ENCODE results near the gene SLX9.

Gene SLX9

DNA sequence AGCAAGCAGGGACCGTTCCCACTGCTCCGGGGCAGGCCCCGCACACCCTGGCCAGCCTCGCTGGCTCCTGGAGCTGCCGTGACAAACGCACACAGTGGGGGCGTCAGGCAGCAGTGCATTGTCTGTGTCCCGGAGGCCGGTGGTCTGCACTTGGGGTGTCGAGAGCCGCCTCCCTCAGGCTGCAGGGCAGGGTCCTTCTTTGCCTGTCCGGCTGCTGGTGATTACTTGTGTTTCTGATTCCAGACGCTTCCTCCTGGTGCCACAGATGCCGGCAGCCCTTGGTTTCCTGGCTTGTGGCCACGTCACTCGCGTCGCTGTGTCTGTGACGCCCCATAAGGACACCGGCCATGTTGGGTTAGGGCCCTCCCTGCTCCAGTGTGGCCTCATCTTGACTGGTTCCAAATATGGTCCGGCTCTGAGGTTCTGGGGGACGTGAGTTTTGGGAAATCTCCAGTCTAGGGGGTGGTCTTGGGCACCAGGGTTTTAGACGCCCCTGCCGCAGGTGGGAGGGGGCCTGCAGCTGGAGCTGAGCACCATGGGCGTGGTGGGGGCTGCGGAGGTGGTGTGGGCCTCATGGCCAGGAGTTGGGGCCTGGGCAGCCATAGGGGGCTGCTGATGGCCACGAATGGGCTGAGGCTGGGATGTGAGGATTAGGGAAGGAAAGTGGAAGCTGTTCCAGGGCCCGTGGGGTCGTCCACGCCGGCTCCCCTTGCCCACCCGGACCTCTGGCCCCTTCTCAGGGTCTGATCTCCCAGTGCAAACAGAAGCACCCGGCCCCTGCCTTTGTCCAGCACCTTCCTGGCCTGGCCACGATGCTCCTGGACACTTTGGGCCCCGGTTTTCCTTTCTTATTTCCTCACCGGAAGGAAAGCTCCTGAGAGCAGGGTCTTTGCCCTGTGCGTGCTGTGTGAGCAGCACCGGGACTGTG lies 41.0 kb downstream of the SLX9 start:
- DNase-seq = peak; percentile 40

- DNase-seq = no peak
These were observed 42.9 kb downstream of the SLX9 start for GRCh38 chr21:44982558-44983250.

DNA sequence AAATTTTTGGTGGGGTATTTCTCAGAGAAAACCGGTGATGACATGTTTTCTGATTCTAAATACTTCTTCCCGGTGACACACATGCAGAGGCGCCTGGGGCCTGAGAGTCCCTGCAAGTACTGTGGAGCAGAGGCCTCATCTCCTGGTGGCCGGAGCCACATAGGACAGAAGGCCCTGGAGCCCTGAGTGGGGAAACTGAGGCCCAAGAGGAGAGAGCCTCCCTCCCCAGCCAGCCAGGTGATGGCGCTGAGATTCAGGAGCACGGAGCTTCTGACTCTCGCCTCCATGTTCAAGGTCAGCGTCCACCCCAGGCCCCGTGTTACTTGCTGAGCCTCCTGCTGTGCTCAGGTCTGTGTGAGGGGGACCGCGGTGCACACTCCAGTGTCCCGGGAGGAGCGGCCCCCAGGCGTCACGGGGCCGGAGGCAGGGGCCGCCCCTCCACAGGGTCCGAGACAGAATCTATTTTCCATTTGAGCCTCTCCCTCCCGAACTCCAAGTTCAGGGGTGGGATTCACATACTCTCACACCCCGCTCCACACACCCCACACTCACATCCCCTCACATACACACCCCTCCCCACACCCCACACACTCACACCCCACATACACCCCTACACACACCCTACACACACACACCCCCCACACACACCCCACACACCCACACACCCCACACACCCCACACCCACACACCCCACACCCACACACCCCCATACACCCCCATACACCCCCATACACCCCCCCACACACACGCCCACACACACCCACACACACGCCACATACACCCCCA lies 43.8 kb downstream of the SLX9 start:
- DNase-seq = no peak

DNA sequence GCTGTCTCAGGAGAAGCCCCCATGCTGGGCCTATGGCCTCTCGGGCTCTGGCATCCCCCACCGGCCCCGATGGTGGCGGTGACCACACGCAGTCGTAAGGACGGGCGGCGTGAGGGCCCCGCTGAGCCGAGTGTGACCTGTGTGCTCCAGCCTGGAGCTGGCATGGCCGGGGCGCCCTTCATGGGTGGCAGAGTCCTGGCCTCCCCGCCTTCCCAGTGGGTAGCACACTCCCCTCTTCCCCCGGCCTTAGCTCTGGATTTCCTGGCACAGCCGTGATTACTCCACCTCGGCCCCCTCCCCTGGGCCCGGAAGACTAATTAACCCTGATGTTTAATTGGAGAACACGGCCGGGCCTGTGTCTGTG lies 44.6 kb downstream of the SLX9 start:
- no peak for DNase-seq

DNA sequence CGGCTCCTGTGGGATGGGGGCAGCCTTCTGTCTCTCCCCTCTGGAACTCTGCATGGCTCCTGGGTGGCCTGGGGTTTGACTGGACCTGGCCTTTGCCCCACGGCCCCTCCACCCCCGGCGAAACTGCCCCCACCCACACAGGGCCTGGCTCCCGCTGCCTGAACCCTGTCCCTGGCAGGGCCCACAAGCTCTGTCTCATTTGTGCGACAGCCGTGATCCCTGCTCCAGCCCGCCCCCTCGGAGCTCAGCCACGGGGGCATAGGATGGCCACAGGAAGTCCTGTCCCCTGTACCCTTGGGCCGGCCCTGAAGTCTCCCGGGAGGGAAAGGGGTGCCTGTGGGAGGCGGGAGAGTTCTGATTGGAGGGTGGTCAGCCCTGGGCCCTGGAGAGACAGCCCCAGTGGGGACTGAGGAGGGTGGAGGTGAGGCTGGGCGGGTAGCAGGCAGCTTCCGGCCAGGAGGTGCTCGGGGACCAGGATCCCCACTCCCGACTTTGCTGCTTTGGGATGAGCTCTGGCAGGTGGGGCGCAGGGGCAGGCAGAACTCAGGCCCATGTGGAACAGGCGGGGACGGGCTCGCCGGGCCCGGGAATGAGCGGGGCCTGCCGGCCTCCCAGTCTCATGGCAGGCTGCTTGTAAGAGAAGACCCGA lies 45.1 kb downstream of the SLX9 start:
- no peak for DNase-seq

DNA sequence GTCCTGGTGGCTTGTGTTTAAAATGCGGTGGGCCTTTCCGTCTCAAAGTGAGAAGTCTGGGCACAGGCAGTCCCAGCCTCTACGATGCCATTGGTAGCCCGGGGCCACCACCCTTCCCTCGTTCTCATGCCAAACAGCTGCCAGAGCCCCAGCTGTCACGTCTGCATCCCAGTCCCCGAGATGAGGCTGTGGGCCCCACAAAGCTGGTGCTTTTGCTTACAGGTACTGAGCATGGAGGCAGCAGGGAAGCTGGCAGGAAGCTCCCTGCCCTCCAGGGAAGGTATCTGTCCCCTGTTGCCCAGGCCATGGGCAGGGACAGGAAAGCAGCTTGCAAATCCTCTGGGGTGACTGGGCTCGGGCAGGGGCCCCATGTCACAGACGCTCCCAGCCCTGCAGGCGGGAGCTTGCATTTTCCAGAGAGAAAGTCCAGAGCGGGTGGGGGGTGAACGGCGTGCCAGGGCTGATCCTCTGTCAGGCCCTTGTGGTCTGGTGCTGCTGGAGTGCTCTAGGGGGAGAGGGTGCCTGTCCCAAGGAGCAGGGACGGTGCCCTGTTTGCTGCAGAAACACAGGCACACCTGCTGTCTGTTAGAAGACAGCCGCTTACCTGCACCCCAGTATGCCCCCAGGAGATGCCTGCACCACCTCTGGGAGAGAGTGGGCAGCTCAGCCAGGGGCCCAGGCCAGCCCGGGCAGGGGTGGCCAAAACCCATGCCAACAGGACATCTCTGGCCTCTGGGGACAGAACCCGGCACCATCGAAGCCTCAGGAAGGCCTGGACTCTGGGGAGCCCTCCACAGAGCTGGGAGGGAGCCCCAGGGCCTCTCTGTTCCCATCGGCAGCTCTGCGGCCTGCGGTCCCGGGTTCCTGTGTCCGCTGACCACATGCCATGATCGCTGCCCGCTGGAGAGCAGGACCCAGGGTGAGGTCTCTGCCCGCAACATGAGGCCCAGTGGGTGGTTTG lies 45.9 kb downstream of the SLX9 start:
- DNase-seq = no peak

DNA sequence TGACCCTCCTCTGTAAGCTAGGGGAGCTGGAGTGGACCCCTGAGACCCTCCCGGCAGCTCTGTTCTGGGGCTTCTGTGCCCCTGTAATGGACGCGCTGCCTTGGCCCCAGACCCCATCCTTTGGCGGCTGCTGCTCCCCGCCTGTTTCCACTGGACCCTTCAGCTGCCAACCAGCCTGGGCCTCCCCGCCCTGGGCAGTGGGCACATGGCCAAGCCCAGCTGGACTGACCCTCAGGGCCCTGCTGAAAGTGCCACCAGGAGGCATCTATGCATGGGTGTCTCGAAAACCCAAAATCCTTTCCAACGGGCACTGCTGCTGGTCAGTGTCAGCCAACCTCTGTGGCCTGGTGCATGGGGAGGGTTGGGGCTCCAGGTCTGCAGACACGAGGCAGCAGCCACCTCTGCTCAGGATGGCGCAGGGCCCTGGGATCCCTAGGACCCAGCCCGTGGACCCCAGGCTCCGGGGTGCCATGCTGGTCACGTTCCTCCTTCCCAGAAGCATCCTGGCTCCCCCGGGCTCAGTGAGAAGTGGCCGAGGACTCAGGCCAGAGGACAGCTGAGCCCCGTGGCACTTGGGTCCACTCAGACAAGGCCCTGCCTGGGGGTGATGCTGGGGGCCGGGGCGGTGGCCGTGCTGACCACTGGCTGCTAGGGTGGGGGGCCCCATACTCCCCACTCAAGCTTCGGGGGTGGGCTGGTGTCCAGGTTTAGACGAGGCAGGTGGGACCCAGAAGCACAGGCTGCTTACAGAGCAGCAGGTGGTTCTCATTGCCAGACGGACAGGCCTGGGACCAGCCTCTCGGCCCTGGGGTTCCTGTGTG lies 46.9 kb downstream of the SLX9 start:
- no peak for DNase-seq

- no peak for DNase-seq
These were observed 47.6 kb downstream of the SLX9 start for GRCh38 chr21:44987301-44987885.

DNA sequence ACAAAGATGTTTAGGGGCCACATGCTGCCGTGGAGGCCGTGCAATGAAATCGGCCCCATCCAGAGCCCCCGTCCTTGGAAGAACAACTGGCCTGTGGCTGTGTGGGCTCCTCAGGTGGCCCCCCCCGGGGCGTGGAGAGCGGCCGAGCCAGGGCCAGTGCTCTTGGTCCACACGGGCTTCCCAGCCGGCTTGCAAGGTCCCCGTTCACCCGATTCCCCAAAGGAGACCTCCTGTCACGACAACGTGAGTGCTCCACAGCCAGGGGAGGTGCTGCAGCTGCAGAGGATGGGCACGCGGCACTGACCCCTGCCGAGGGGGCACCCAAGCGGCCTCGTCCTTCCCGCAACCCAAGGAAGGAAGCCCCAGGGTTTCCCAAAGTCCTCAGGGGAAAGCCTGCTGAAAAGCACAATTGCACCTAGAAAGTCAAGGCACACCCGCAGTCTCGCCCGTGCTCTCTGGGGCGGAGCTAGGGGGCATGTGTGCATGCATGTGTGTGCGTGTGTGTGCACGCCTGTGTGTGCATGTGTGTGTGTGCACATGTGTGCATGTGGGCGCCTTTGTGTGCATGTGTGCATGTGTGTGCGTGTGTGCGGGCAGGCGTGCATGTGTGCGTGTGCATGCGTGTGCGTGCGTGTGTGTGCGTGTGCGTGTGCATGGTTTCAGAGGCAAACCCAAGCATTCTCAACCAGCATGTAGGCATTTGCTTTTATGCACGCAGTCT lies 48.2 kb downstream of the SLX9 start:
- no peak for DNase-seq

GRCh38 chr21:44988607-44989536 lies 49.0 kb downstream of the SLX9 start:
- DNase-seq = no peak

GRCh38 chr21:44989537-44989886 lies 49.7 kb downstream of the SLX9 start:
- no peak for DNase-seq

GRCh38 chr21:44989943-44990780 lies 50.3 kb downstream of the SLX9 start:
- no peak for DNase-seq

GRCh38 chr21:44990921-44991320 lies 51.1 kb downstream of the SLX9 start:
- no peak for DNase-seq

DNA sequence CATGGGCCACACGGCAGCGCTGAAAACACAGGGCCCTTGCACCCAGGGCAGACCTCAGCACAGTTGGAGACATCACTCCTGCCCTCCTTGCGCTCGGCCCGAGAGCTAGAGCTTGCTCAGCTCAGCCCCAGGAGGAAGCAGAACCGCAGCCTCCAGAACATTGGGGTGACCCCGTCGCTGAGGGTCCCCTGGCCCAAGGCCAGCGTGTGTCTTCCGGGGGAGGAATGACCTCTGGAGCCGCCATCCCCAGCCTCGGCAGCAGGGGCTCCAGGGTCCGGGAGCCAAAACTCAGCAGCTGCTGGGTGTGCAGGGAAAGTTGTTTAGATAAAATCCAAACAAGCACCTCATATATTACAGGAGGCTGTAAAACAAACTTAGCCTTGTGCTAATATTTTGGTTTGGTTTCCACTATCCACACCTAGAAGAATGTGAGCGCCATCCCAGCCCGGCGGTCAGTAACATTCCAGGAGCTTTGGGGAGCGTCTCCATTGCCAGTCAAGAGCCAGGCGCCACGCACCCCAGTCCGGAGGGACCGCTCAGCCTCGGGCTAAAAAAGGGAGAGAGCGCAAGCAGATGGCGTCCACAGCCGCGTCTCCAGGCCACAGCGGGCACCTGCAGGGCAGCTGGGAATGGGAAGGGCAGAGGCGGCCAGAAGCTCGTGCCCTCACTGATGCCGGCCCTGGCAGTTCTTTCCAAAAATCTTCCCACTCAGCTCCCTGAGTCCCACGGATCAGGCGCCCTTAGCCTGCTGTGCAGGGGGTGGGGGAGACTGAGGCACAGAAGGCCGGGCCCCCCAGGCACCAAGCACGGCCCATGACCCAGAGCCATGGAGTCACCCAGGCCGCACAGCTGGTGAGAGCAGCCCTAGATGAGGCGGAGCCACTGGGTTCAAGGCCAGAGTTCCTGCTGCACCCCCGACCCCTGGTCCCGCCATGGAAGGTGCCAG lies 52.0 kb downstream of the SLX9 start:
- DNase-seq = no peak

GRCh38 chr21:44992608-44993031 lies 52.8 kb downstream of the SLX9 start:
- DNase-seq = no peak

GRCh38 chr21:44993321-44994046 lies 53.7 kb downstream of the SLX9 start:
- DNase-seq = no peak
